ENCODE data around the gene CPSF4.

DNA sequence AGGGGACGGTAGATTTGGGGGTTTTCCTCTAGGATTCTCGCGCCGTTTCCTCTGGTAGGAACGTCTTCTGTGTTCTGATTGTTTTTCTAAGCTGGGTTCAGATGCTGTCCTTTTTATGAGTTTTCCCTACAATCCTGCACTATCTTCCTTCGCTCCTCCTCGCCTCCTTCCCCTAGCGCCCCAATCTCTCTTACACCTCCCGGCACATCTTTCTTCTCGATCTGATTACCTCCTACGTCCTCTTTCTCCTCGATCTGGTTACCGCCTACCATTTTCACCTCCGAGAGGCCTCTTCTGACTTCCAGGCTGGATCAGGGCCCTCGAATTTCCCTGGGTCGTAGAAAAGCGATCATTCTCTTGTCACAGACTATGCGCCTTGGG, 29.6 kb upstream of the CPSF4 start:
- TF ChIP-seq ARNT (IDR thresholded peaks at IDR 0.05) (no peak), ELF4 (IDR thresholded peaks at IDR 0.05) (no peak), ZNF384 (IDR thresholded peaks at IDR 0.05) (no peak), FOXK2 (IDR thresholded peaks at IDR 0.05) (no peak), HDGF (IDR thresholded peaks at IDR 0.05; ENCODE audit: borderline replicate concordance) (no peak), TARDBP (IDR thresholded peaks at IDR 0.05) (no peak), FOXA1 (IDR thresholded peaks at IDR 0.05) (no peak)
